ENCODE data around the gene SLC10A3.
"Not testable (repeated sequence)": the region's sequence is repeated elsewhere in the genome, so short reads cannot be mapped to it uniquely, and the experiment has no call there.

SLC10A3 gene

DNA sequence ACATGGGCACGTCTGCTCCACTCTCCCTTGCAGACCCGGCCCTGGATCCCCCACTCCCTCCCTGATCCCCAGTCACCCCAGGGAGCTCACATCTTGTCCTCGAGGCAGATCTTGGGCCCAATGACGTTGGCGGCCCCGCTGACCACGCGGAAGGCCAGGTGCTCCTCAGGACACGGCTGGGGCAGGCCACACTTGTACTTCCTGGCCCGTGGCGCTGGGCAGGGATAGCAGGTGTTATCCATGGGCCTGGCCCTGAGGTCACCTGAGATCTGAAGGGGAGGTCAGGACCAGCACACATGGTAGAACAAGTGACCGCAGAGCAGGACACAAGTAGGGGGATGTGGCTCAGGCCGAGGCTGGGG lies 17.9 kb upstream of the SLC10A3 start:
- no peak for DNase-seq

GRCh38 chrX:154507673-154508383 lies 17.4 kb upstream of the SLC10A3 start:
- DNase-seq = no peak

DNA sequence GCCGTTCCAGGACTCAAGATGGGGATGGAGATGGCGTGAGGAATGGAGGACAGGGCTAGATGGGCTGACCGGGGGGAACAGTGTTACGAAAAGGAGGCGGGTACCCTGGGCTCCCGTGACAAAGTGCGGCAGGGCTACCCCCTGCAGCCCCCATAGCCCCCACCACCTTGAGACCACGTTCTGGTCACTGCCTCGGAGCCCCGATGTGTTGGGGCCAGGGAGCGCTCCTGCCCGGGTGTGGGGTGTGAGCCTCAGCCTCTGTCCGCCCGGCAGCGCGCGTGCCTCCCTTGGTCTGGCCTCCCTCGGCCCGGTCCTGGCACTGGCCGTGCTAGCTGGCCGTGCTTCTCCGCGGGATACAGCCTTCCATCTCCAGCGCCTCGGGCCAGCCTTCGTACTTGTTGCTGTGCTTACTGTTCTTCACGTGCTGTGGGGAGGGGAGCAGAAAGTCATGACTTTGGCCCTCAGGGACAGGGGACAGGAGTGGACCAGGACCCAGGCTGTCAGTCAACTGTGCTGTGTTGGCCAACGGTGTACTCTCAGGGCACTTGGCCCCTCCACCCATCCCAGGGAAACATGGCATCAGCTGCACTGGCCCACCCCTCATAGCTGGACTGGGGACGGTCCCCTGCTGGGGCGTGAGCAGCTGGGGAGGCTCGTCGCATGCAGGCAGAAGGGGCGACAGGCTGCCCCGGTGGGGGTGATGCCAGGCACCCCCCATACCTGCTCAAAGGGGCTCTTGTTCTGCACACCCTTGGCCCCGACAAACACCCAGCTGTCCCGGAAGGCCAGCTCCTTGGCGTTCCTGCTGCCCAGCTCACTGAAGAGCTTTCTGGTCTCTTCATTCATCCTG lies 16.3 kb upstream of the SLC10A3 start:
- DNase-seq = no peak

GRCh38 chrX:154505734-154506133 lies 15.3 kb upstream of the SLC10A3 start:
- DNase-seq = no peak

DNA sequence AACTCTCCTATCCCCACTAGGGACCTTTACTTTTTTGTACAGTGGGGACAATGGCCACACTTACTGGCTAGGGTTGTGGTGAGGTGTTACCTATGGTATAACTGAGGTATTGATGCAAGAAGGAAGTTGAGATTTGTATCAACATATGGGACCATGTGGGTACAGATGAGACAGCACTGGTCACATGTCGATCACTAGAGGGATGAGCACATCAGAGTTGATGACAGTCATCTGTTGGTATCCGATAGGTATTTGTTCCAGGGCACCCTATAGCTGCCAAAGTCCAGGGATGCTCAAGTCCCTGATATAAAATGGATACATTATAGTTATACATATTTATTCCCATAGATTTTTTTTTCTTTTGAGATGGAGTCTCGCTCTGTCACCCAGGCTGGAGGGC lies 12.6 kb upstream of the SLC10A3 start:
- DNase-seq = no peak

- DNase-seq = no peak
Observed at GRCh38 chrX:154502098-154502497, 11.7 kb upstream of the SLC10A3 start.

GRCh38 chrX:154501423-154501822 lies 11.0 kb upstream of the SLC10A3 start:
- not testable (repeated sequence) for DNase-seq

DNA sequence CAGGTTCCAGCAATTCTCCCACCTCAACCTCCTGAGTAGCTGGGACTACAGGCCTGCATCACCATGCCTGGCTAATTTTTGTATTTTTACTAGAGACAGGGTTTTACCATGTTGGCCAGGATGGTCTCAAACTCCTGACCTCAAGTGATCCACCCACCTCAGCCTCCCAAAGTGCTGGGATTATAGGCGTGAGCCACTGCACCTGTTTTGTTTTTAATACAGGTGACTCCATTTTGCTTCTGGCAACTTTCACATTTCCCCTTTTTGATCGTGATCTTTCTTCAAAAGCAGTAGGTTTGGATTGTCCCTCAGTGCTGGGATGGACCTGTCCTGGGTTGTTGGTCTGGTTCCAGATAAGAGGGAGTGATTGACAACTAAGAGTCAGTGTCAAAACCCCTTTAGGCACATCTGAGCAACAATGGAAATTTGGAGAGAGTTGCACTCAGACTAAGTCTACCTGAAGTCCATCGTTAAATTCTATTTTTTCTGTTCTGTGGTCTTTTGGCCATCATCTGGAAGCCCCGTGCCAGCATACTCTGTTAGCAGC lies 6.2 kb upstream of the SLC10A3 start:
- DNase-seq = not testable (repeated sequence)

DNA sequence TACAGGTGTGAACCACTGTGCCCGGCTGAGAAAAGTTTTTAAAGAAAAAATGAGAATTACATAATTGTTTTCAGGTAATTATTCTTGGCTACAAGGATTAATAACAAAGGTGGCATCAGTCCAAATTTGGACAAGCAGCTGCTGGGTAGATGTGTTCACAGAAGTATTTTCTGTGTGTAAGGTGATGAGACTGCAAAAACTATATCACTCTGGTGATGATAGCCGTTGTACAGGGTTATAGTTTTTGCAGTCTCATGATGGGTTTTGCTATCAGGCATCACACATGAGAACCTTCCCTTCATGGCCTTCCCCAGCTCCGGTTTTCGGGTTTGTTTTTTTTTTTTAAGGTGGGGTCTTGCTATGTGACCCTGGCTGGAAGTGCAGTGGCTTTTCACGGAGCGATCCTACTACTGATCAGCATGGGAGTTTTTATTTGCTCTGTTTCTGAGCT lies 5.1 kb upstream of the SLC10A3 start:
- DNase-seq = no peak

GRCh38 chrX:154494715-154495114 lies 4.3 kb upstream of the SLC10A3 start:
- DNase-seq = no peak

DNA sequence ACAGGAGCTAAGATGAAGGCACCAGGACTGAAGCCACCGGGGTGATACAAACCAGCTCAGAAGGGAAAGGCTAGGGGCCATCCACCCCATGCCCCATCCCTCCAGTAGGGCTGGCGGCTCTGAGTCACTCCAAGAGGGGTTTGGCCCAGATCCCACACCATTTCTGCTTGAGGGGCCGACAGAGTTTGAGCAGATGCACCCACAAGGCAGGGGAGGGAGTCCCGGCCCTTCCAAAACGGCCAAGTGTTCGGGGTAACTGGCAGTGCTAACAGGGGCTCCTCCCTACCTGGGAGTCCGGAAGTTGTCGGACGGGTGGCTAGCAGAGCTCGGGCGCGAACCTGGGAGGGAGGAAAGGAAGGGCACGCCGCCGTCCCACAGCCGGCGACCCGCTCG lies 412 bp downstream of the SLC10A3 start:
- DNase-seq = peak in 1 of 5 donors; percentile 10

GRCh38 chrX:154489182-154489581 lies 1.2 kb downstream of the SLC10A3 start:
- no peak for DNase-seq

DNA sequence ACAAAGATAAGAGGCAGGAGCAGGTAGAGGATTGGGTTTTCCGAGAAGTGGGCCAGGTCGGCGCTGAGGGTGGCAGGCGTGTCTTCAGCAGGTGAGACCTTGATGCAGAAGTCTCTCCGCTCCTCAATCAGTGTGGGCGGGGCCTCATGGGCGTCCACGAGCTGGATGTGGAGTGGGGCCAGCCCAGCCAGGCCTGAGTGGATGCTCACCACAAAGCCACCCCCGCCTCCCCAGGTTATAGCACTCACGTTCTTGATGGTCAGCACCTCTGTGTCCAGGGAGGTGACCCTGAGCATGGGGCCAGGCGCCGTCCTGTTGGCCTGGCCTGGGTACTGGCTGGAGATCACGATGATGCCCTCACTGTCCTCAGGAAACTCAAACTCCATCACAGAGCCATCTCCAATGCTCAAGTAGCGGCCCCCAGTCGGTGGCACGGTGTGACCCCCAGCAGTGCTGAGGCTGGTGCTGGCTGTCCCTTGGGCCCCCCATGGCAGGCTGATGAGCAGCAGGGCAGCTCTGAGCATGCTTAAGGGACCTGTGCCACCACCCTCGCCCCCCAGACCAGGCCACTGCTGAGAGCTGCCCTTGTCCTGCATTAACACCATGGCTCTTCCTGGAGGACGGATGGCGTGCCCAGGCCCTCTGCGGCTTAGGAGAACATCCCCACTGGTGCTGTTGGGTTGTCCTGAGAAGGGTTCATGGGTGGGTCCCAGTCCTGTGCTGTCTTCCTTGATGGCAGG lies 1.9 kb downstream of the SLC10A3 start:
- no peak for DNase-seq

DNA sequence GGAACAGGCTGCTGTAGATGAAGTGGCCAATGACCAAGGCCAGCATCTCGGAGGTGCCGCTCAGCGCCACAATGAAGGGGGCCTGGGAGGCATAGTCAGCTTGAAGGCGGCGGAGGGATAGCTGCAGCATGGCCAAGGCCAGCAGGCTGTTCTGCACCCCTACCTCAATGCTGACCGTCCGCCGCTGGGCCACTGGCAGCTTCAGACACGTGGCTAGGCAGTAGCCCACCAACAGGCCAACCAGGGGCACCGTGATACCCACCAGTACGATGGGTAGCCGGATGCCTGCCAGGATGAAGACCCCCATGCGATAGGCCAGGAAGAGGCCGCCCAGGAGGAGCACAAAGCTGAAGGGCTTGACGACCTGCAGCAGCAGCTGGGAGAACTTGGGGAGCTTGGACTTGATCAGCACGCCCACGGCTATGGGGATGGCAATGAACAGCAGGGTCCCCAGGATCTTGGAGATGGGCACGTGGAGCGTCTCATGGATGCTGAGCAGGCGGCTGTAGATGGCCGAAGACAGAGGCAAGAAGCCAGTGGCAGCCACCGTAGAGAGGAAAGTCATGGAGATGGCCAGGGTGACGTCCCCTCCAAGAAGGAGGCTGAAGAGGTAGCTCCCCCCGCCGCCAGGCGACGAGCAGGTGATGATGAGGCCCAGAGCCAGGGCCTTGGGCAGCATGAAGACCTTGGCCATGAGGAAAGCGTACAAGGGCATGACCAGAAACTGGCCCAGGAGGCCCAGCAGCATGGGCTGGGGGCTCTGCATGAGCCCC lies 2.7 kb downstream of the SLC10A3 start:
- DNase-seq = no peak

- DNase-seq = peak; percentile 25 to 63 (median 36)
Observed at GRCh38 chrX:154486396-154487207, 3.8 kb downstream of the SLC10A3 start, which contains the start of gene UBL4A. Gene UBL4A (minus strand): TSS chrX:154486615. CDS start chrX:154486584, 31 bp downstream.

DNA sequence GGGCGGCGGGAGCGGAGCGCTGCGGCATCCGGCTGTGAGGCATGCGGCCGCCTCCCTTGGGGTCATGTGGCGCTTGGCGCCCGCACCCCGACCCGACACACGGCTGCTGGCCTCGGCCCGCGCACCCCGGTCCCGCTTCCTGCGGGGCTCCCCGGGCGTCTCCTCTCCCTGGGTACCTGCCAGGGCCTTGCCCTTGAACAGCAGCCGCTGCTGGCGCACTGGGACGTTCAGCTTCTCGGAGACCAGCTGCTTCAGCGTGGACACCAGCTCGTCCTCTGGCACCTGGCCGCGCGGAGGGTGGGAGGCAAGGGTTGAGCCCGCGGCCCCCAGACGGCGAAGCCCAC lies 4.4 kb downstream of the SLC10A3 start:
- peak in 4 of 5 donors; percentile 15 to 31 (median 26) for DNase-seq

GRCh38 chrX:154485150-154486051 lies 5.0 kb downstream of the SLC10A3 start:
- DNase-seq = no peak

- no peak for DNase-seq
Observed at GRCh38 chrX:154484255-154485149, 5.9 kb downstream of the SLC10A3 start.

DNA sequence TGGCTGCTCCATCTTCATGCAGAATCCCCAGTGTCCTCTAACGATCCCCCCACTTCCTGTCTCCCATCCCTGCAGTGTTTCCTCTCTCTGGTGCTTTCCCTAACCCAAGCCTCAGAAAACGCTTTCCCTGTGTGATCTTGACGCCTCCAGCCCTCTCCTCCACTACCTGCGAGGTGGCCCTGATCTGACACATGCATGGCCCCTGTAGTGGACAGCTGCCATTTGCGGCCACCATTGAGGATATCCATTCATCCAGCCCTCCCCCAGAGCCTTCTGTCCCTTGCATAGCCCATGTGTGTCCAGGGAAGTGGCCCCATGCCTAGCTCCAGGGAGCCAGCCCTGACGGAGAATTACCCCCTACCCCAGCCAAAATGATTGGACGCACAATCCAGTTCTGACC lies 7.1 kb downstream of the SLC10A3 start:
- no peak for DNase-seq

All from T-helper 1 cell (primary cell).